OCI-M1 (cell line): ENCODE data around the gene PDRG1.

Experiments used
- DNase-seq: peaks from one replicate; lab custom pipeline; 2025; lab: John Stamatoyannopoulos, UW

PDRG1 gene

DNA sequence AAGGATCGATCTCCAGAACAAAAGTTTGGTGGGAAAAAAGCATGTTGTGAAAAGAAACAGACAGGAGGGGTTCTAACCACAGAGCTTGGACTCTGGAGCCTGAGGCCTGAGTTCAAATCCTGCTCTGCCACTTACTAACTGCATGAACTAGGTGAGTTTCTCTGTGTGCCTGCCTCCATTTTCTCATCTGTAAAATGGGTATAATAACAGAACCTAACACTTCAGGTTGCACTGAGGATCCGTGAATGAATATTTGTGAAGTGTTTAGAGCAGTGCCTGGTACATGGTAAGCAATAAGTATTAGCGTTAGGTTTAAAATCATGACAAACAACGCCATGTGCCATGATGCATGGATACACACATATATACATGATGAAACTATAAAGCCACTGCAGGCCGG, 44.8 kb downstream of the PDRG1 start:
- no peak for DNase-seq

DNA sequence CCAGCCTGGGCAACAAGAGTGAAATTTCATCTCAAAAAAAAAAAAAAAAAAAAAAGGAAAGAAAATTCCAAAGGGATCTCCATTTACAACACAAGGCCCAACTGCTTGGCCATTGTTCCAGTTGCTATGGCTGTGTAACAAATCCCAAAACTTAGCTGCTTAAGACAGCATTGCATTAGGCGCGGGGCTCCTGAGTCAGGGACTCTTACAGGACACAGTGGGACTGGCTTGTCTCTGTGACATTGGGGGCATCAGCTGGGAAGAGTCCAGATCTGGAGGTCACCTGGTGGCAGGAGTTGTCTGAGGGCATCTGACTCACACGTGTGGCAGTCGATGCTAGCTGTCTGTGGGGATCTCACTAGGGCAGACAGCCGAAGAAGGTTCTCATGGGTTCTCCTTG, 45.8 kb downstream of the PDRG1 start:
- no peak for DNase-seq

DNA sequence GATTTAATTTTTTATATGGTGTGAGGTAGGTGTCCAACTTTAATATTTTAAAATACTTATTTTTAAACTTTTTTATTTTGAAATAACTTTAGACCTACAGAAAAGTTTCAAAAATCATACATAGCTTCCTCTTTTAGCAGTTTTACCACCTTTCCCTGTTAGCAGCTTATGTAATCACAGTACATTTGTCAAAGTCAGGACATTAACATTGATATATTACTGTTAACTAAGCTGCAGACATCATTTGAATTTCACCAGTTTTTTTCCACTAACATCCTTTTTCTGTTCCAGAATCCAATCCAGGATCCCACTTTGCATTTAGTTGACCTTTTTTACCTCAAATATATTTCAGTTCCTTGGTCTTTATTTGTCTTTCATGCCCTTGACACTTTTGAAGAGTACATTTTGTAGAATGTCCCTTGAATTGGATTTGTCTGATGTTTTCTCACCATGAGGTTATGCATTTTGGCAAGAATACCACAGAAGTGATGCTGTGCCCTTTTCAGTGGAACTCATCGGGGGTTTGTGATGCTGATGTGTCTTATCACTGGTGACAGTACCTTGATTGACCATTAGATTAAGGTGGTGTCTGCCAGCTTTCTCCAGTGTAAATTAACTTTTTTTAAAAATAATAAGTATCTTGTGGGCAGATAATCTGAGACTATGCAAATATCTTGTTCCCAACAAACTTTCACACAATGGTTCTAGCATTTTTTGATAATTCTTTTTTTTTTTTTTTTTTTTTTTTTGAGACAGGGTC, 48.0 kb downstream of the PDRG1 start:
- peak; percentile 7 for DNase-seq

DNA sequence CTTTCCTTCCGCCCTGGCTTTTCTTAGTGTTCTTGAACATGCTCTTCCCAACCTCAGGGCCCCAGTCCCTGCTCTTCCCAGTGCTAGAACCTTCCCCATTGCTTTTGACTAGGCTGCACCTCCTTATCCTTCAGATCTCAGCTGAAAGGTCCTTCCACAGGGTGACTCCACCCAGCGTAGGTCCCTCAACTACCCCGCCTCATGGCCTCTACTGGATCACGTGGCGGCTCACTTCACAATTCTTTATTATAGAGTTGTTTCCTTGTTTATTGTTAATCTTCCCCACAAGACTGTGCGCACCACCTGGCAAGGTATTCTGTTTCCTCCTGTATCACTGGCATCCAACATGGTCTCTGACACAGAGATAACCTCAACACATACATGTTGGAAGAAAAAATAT, 50.2 kb downstream of the PDRG1 start:
- DNase-seq: no peak

DNA sequence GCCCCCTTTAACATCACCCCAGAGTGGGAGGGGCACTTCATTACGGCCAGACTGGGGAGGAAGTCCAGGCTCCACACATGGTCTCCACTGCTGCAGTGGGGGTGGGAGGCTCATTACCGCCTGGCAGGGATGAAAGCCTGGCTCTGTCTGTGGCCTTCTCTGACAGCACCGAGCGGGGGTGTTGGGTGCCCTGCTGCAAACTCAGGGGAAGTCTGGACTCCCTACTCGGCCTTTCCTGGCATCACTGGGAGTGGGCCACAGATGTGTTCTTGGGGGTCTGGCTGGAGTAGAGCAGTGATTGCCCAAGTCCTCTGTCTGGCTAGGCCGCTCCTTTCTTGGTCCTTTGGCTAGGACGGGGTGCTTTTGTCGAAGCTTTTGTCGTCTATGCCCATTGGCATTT, 54.3 kb downstream of the PDRG1 start:
- DNase-seq: no peak

DNA sequence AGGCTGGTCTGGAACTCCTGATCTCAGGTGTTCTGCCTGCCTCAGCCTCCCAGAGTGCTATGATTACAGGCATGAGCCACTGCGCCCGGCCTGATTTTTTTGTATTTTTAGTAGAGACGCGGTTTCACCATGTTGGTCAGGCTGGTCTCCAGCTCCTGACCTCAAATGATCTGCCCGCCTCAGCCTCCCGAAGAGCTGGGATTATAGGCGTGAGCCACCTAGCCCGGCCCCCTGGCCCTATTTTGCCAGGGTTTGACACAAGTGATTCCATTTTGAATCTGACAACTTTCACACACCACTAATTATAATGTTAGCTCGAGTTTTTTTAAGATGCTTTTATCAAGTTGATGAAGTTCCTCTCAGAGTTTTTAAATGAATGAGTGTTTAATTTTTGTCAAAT, 55.8 kb downstream of the PDRG1 start:
- no peak for DNase-seq

DNA sequence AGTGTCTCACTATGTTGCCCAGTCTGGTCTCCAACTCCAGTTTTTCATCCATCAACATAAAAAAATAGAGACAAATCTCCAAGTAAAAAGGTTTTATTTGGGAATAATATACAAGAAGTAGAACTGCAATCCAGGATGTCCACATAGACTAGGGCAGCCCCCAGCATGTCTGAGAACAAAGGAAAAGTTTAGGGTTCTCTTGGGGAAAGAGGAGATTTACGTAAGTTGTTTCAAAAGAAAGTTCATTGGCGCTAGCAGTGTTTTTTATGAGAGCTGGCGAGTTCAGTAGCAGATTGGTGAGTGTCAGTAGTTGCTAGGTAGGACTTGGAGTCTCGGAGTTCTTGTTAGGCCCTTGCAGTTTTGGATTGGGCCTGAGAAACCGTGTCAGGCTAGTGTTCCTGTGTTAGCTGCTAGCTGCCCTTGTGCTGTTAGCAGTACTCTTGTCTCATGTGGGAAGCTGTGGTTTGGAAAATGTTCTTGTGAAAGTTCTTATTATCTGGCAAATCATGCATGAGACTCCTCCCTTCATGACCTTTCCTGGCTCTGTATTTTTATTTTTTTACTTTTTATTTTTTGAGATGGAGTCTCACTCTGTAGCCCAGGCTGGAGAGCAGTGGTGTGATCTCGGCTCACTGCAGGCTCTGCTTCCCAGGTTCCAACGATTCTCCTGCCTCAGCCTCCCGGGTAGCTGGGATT, 56.7 kb downstream of the PDRG1 start:
- peak; percentile 76 for DNase-seq
